Activated CD4-positive, alpha-beta T cell treated with anti-CD3 and anti-CD28 coated beads for 24 hours (primary cell): ENCODE measurements around the gene DQX1.
A peak's percentile ranks its signal among the peaks of the same experiment; 100 is the strongest.

ENCODE experiments used
- DNase-seq, 2 donors: peaks; one replicate each; pipeline ENCODE4 v3.0.0-alpha.2; 2020; ENCODE audit warnings: low read depth in 2 of 2

DQX1 gene

GRCh38 chr2:74553892-74554819, 28.1 kb upstream of the DQX1 start, which contains the start of the genes DOK1 and LOXL3:
DOK1 (plus strand) TSS chr2:74554720; CDS start chr2:74554755, 35 bp downstream.
LOXL3 (minus strand) TSS chr2:74553942; CDS start chr2:74552634, 1,308 bp downstream.
- peak; percentile 68 to 85 for DNase-seq

- DNase-seq, result no peak
Measured at GRCh38 chr2:74552914-74553811, 27.1 kb upstream of the DQX1 start.

- DNase-seq, result no peak
Measured at GRCh38 chr2:74551942-74552913, 26.2 kb upstream of the DQX1 start.

- DNase-seq, result no peak
Measured at GRCh38 chr2:74551530-74551929, 25.5 kb upstream of the DQX1 start.

- no peak for DNase-seq
Measured at GRCh38 chr2:74550231-74550630, 24.2 kb upstream of the DQX1 start.

- no peak for DNase-seq
Measured at GRCh38 chr2:74548900-74549826, 23.1 kb upstream of the DQX1 start.

GRCh38 chr2:74548285-74548899, 22.4 kb upstream of the DQX1 start:
- no peak for DNase-seq

- no peak for DNase-seq
Measured at GRCh38 chr2:74546004-74546403, 20.0 kb upstream of the DQX1 start.

GRCh38 chr2:74544634-74545033, 18.6 kb upstream of the DQX1 start:
- DNase-seq, result no peak

GRCh38 chr2:74542978-74543377, 16.9 kb upstream of the DQX1 start:
- DNase-seq, result no peak

GRCh38 chr2:74540291-74540690, 14.3 kb upstream of the DQX1 start:
- no peak for DNase-seq

GRCh38 chr2:74538881-74539339, 12.9 kb upstream of the DQX1 start:
- DNase-seq, result no peak

GRCh38 chr2:74537140-74537539, 11.1 kb upstream of the DQX1 start:
- DNase-seq, result no peak

GRCh38 chr2:74536166-74536950, 10.3 kb upstream of the DQX1 start:
- no peak for DNase-seq

- no peak for DNase-seq
Measured at GRCh38 chr2:74535440-74535965, 9.5 kb upstream of the DQX1 start.

- no peak for DNase-seq
Measured at GRCh38 chr2:74534411-74534810, 8.4 kb upstream of the DQX1 start.

GRCh38 chr2:74533464-74533863, 7.4 kb upstream of the DQX1 start:
- no peak for DNase-seq

- no peak for DNase-seq
Measured at GRCh38 chr2:74532222-74532621, 6.2 kb upstream of the DQX1 start.
